PC-3 (cell line): ENCODE data around the gene TMF1.

Source experiments
- CTCF ChIP-seq: fragments of 300-600 bp; sonication (generic); conservative IDR thresholded peaks from 2 replicates; pipeline ENCODE4 v1.5.1; 2017; ENCODE audit warnings: antibody characterized with exemption, low read depth, mild to moderate bottlenecking, low read length
- EZH2 ChIP-seq: fragments of 300-600 bp; sonication (generic); IDR thresholded peaks from one replicate; pipeline ENCODE4 v1.6.1; 2017; ENCODE audit warnings: antibody characterized with exemption, mild to moderate bottlenecking, low read length; ENCODE audit not compliant: unreplicated experiment

- no peak for TF ChIP-seq CTCF
- TF ChIP-seq EZH2, result no peak
Measured at GRCh38 chr3:69058947-69059224, 6.8 kb upstream of the TMF1 start.
